ENCODE data around the gene RIMKLA.

The RIMKLA gene

GRCh38 chr1:42449256-42449655, 68.7 kb downstream of the RIMKLA start:
- no peaks in the 10 kb centered on the region for H3K27me3 ChIP-seq (ENCODE audit: control insufficient read depth, low read length)
- no peaks in the 10 kb centered on the region for H3K9me2 ChIP-seq (replicated peaks; ENCODE audit: control insufficient read depth, low read length)
- no peak overlapping the region for H3K4me2 ChIP-seq (ENCODE audit: low read length)
- H3K4me1 ChIP-seq (ENCODE audit: control insufficient read depth, low read length) = no peaks in the 10 kb centered on the region
- no peak overlapping the region for H3K4me3 ChIP-seq (ENCODE audit: low read length)
- TF ChIP-seq CTCF (IDR thresholded peaks at IDR 0.05; ENCODE audit: low read depth, low read length, poor library complexity, severe bottlenecking) (no peak), EZH2phosphoT487 (IDR thresholded peaks at IDR 0.05; ENCODE audit: borderline replicate concordance, low read length) (no peak)
- no peaks in the 10 kb centered on the region for H3F3A ChIP-seq (ENCODE audit: control insufficient read depth, insufficient read depth)
- no peak overlapping the region for H3K27ac ChIP-seq (ENCODE audit: low read depth, low read length)
- H3K36me3 ChIP-seq (ENCODE audit: control insufficient read depth, low read length) = no peaks in the 10 kb centered on the region
- H3K9me3 ChIP-seq (ENCODE audit: control insufficient read depth, insufficient read depth, low read length) = no peaks in the 10 kb centered on the region
- no peaks in the 10 kb centered on the region for H3K79me2 ChIP-seq (ENCODE audit: control insufficient read depth, low read length)
- H4K20me1 ChIP-seq (ENCODE audit: control insufficient read depth, insufficient read depth, low read depth, low read length) = no peaks in the 10 kb centered on the region

GRCh38 chr1:42450061-42450460, 69.5 kb downstream of the RIMKLA start:
- TF ChIP-seq EZH2phosphoT487 (IDR thresholded peaks at IDR 0.05; ENCODE audit: borderline replicate concordance, low read length) (no peak), CTCF (IDR thresholded peaks at IDR 0.05; ENCODE audit: low read depth, low read length, poor library complexity, severe bottlenecking) (no peak)
- Histone ChIP-seq H3K9me2 (replicated peaks; ENCODE audit: control insufficient read depth, low read length) (no peaks in the 10 kb centered on the region), H3K4me1 (ENCODE audit: control insufficient read depth, low read length) (no peaks in the 10 kb centered on the region), H3K27me3 (ENCODE audit: control insufficient read depth, low read length) (no peaks in the 10 kb centered on the region), H3F3A (ENCODE audit: control insufficient read depth, insufficient read depth) (no peaks in the 10 kb centered on the region), H3K9me3 (ENCODE audit: control insufficient read depth, insufficient read depth, low read length) (no peaks in the 10 kb centered on the region), H3K4me3 (ENCODE audit: low read length) (no peak overlapping the region), H4K20me1 (ENCODE audit: control insufficient read depth, insufficient read depth, low read depth, low read length) (no peaks in the 10 kb centered on the region), H3K4me2 (ENCODE audit: low read length) (no peak overlapping the region), H3K36me3 (ENCODE audit: control insufficient read depth, low read length) (no peaks in the 10 kb centered on the region), H3K27ac (ENCODE audit: low read depth, low read length) (no peak overlapping the region), H3K79me2 (ENCODE audit: control insufficient read depth, low read length) (no peaks in the 10 kb centered on the region)

GRCh38 chr1:42453386-42453785, 72.8 kb downstream of the RIMKLA start:
- no peaks in the 10 kb centered on the region for H4K20me1 ChIP-seq (ENCODE audit: control insufficient read depth, insufficient read depth, low read depth, low read length)
- H3K79me2 ChIP-seq (ENCODE audit: control insufficient read depth, low read length) = peaks cover 18% of the 10 kb centered on the region
- H3K27ac ChIP-seq (ENCODE audit: low read depth, low read length) = no peak overlapping the region
- TF ChIP-seq CTCF (IDR thresholded peaks at IDR 0.05; ENCODE audit: low read depth, low read length, poor library complexity, severe bottlenecking) (no peak), EZH2phosphoT487 (IDR thresholded peaks at IDR 0.05; ENCODE audit: borderline replicate concordance, low read length) (no peak)
- H3K4me2 ChIP-seq (ENCODE audit: low read length) = no peak overlapping the region
- no peaks in the 10 kb centered on the region for H3K9me3 ChIP-seq (ENCODE audit: control insufficient read depth, insufficient read depth, low read length)
- H3K4me1 ChIP-seq (ENCODE audit: control insufficient read depth, low read length) = peaks cover 21% of the 10 kb centered on the region
- H3K4me3 ChIP-seq (ENCODE audit: low read length) = no peak overlapping the region
- no peaks in the 10 kb centered on the region for H3F3A ChIP-seq (ENCODE audit: control insufficient read depth, insufficient read depth)
- no peaks in the 10 kb centered on the region for H3K9me2 ChIP-seq (replicated peaks; ENCODE audit: control insufficient read depth, low read length)
- peaks cover 13% of the 10 kb centered on the region for H3K36me3 ChIP-seq (ENCODE audit: control insufficient read depth, low read length)
- H3K27me3 ChIP-seq (ENCODE audit: control insufficient read depth, low read length) = no peaks in the 10 kb centered on the region

- Histone ChIP-seq H3K4me3 (ENCODE audit: low read length) (no peak overlapping the region), H3F3A (ENCODE audit: control insufficient read depth, insufficient read depth) (no peaks in the 10 kb centered on the region), H3K27ac (ENCODE audit: low read depth, low read length) (no peak overlapping the region), H3K9me2 (replicated peaks; ENCODE audit: control insufficient read depth, low read length) (no peaks in the 10 kb centered on the region), H3K4me1 (ENCODE audit: control insufficient read depth, low read length) (peaks cover 26% of the 10 kb centered on the region), H3K27me3 (ENCODE audit: control insufficient read depth, low read length) (no peaks in the 10 kb centered on the region), H3K79me2 (ENCODE audit: control insufficient read depth, low read length) (peaks cover 23% of the 10 kb centered on the region), H3K36me3 (ENCODE audit: control insufficient read depth, low read length) (peaks cover 23% of the 10 kb centered on the region), H4K20me1 (ENCODE audit: control insufficient read depth, insufficient read depth, low read depth, low read length) (no peaks in the 10 kb centered on the region), H3K9me3 (ENCODE audit: control insufficient read depth, insufficient read depth, low read length) (no peaks in the 10 kb centered on the region), H3K4me2 (ENCODE audit: low read length) (no peak overlapping the region)
- TF ChIP-seq EZH2phosphoT487 (IDR thresholded peaks at IDR 0.05; ENCODE audit: borderline replicate concordance, low read length) (no peak), CTCF (IDR thresholded peaks at IDR 0.05; ENCODE audit: low read depth, low read length, poor library complexity, severe bottlenecking) (no peak)
Measured at GRCh38 chr1:42454403-42454802, 73.8 kb downstream of the RIMKLA start.
